CD1c-positive myeloid dendritic cell (primary cell): ENCODE data around the gene BEAN1.

Experiments used
- DNase-seq: peaks from one replicate; pipeline ENCODE4 v3.0.0-alpha.2; 2016; ENCODE audit errors: extremely low spot score

Gene BEAN1

GRCh38 chr16:66521951-66522771 is 95.1 kb downstream of the BEAN1 start:
- peak; percentile 93 for DNase-seq

GRCh38 chr16:66522816-66523590 is 95.9 kb downstream of the BEAN1 start:
- DNase-seq, result peak; percentile 24

- peak; percentile 54 for DNase-seq
These were observed 96.8 kb downstream of the BEAN1 start for GRCh38 chr16:66523861-66524354.

GRCh38 chr16:66524601-66525164 is 97.6 kb downstream of the BEAN1 start:
- peak; percentile 93 for DNase-seq

GRCh38 chr16:66525396-66526180 is 98.5 kb downstream of the BEAN1 start:
- DNase-seq, result peak; percentile 86

- no peak for DNase-seq
These were observed 101.2 kb downstream of the BEAN1 start for GRCh38 chr16:66528294-66528693.

- DNase-seq, result no peak
These were observed 102.4 kb downstream of the BEAN1 start for GRCh38 chr16:66529475-66529874.
